BLaER1 (cell line): ENCODE results near the gene ZNF860.

Experiments
- H3K27ac ChIP-seq: shearing (Covaris generic); formaldehyde crosslinking; 2 replicates; pipeline ENCODE4 v1.8.1; 2022
- H3K27me3 ChIP-seq: shearing (Covaris generic); formaldehyde crosslinking; 2 replicates; pipeline ENCODE4 v1.8.1; 2022
- H3K36me3 ChIP-seq: shearing (Covaris generic); formaldehyde crosslinking; 2 replicates; pipeline ENCODE4 v1.8.1; 2022
- H3K4me1 ChIP-seq: shearing (Covaris generic); formaldehyde crosslinking; 2 replicates; pipeline ENCODE4 v1.8.1; 2022
- H3K4me2 ChIP-seq: shearing (Covaris generic); formaldehyde crosslinking; 2 replicates; pipeline ENCODE4 v1.8.1; 2022
- H3K4me3 ChIP-seq: shearing (Covaris generic); formaldehyde crosslinking; 2 replicates; pipeline ENCODE4 v1.8.1; 2022
- H3K9ac ChIP-seq: shearing (Covaris generic); formaldehyde crosslinking; 2 replicates; pipeline ENCODE4 v1.8.1; 2022
- H3K9me3 ChIP-seq: shearing (Covaris generic); formaldehyde crosslinking; 2 replicates; pipeline ENCODE4 v1.8.1; 2022
- H4K20me1 ChIP-seq: shearing (Covaris generic); formaldehyde crosslinking; 2 replicates; pipeline ENCODE4 v1.8.1; 2022
- Cebpa-rat ChIP-seq: shearing (Covaris generic); IDR thresholded peaks from 2 replicates; pipeline ENCODE4 v1.8.1; 2022

Gene ZNF860

DNA sequence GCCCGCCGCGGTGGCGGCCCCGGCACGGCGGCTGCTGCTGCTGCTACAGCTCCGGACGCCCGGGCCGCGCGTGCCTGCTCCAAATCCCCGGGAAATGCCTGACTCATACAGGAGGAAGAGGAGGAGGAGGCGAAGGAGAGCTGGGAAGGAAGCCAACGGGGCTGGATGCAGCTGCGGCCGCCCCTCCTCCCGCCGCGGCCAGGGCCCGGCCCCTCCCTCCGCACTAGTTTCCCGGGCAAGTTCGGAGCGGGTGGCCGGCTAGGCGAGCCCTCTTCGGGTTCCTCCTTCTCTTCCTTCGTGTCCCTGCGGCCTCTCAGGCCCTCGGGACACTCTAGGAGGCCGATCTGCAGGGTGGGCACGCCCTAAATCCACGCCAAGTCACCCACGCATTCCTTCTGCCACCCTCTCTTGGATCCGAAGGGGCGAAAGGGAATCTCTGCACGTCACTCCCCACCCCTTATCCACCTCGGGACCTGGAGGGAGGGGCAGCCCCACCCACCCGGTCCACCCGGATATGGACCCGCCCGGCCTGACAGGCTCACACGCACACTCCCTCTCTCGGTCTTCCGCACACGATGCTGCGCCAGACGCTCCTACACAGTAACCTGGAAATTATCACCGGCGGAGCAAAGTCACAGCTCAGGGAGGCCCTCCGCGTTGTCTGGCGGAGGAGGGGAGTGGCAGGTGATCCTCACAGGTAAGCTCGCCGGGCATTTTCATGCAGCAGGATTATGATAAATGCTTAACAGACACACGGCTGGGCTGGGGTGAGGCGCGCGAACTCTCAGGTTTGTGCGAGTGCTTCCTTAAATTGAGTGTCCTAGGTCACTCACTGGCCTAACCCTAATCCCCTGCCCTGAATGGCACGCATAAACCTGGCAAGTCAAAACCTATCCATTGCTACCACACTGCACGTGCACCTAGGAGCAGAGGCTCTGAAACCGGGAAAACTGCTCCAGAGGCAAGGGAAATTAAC is at the start of gene ZNF860, which contains the start of gene OSBPL10:
ZNF860 (plus strand) TSS at position 545 of the 976 bp plus-strand sequence. CDS start 7,330 bp downstream, outside the sequence.
OSBPL10 (minus strand) TSS at position 57 of the 976 bp plus-strand sequence. CDS start 83 bp downstream, outside the sequence.
- no peak within 1 kb of the TSS for H3K27ac ChIP-seq
- H3K9ac ChIP-seq = peak within 1 kb of the TSS; percentile 69
- no peaks in the 10 kb centered on the region for H3K9me3 ChIP-seq
- TF ChIP-seq Cebpa-rat = no peak
- peaks cover 54% of the 10 kb centered on the region for H3K27me3 ChIP-seq
- H3K4me3 ChIP-seq = peak within 1 kb of the TSS; percentile 76
- H4K20me1 ChIP-seq = no peaks in the 10 kb centered on the region
- peak within 1 kb of the TSS; percentile 99 for H3K4me2 ChIP-seq
- no peaks in the 10 kb centered on the region for H3K36me3 ChIP-seq
- peaks cover 14% of the 10 kb centered on the region; the same call in 1 of the 2 replicates for H3K4me1 ChIP-seq

- Histone ChIP-seq H3K27ac (no peak overlapping the region), H4K20me1 (no peaks in the 10 kb centered on the region), H3K4me2 (no peak overlapping the region), H3K4me3 (no peak overlapping the region), H3K4me1 (peaks cover 8% of the 10 kb centered on the region; the same call in 1 of the 2 replicates), H3K9me3 (no peaks in the 10 kb centered on the region), H3K36me3 (no peaks in the 10 kb centered on the region), H3K27me3 (no peaks in the 10 kb centered on the region), H3K9ac (no peak overlapping the region)
- no peak for TF ChIP-seq Cebpa-rat
Measured at GRCh38 chr3:31932990-31933389, 48.6 kb upstream of the ZNF860 start.

DNA sequence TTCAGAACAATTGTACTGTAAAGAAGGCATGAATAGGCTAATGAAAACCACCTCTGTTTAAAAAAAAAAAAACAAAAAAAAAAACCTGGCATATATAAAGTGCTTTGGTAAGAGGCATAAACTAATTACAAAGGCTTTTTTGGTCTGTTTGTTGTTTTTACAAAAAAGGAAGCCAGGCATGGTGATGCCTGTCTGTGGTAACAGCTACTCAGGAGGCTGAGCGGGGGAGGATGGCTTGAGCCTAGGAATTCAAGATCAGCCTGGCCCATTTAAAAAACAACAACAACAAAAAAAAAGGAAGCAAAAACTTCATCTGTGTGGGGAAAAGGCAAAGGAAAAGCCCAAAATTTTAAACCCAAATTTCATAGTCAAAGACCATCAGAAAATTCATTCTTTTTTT is 47.5 kb upstream of the ZNF860 start:
- TF ChIP-seq Cebpa-rat = no peak
- Histone ChIP-seq H3K9me3 (no peaks in the 10 kb centered on the region), H3K4me1 (peaks cover 8% of the 10 kb centered on the region; the same call in 1 of the 2 replicates), H3K36me3 (no peaks in the 10 kb centered on the region), H3K4me3 (no peak overlapping the region), H3K27me3 (no peaks in the 10 kb centered on the region), H3K4me2 (peak overlapping the region; percentile 14; the same call in 1 of the 2 replicates), H3K27ac (no peak overlapping the region), H3K9ac (no peak overlapping the region), H4K20me1 (no peaks in the 10 kb centered on the region)

GRCh38 chr3:31934866-31935265 is 46.7 kb upstream of the ZNF860 start:
- H3K36me3 ChIP-seq = no peaks in the 10 kb centered on the region
- H3K4me3 ChIP-seq = no peak overlapping the region
- H3K27ac ChIP-seq = no peak overlapping the region
- H3K4me1 ChIP-seq = peaks cover 8% of the 10 kb centered on the region; the same call in 1 of the 2 replicates
- TF ChIP-seq Cebpa-rat = no peak
- H3K9me3 ChIP-seq = no peaks in the 10 kb centered on the region
- H4K20me1 ChIP-seq = no peaks in the 10 kb centered on the region
- no peak overlapping the region for H3K9ac ChIP-seq
- H3K4me2 ChIP-seq = no peak overlapping the region
- H3K27me3 ChIP-seq = no peaks in the 10 kb centered on the region

GRCh38 chr3:31936420-31937060 is 45.0 kb upstream of the ZNF860 start:
- Histone ChIP-seq H3K4me1 (peaks cover 8% of the 10 kb centered on the region; the same call in 1 of the 2 replicates), H3K4me3 (no peak overlapping the region), H3K9me3 (no peaks in the 10 kb centered on the region), H3K27ac (no peak overlapping the region), H3K4me2 (no peak overlapping the region), H3K9ac (no peak overlapping the region), H3K27me3 (no peaks in the 10 kb centered on the region), H4K20me1 (no peaks in the 10 kb centered on the region), H3K36me3 (no peaks in the 10 kb centered on the region)
- no peak for TF ChIP-seq Cebpa-rat

- Histone ChIP-seq H3K27ac (no peak overlapping the region), H3K4me2 (no peak overlapping the region), H4K20me1 (no peaks in the 10 kb centered on the region), H3K9me3 (no peaks in the 10 kb centered on the region), H3K9ac (no peak overlapping the region), H3K4me3 (no peak overlapping the region), H3K36me3 (no peaks in the 10 kb centered on the region), H3K27me3 (no peaks in the 10 kb centered on the region), H3K4me1 (peaks cover 8% of the 10 kb centered on the region; the same call in 1 of the 2 replicates)
- no peak for TF ChIP-seq Cebpa-rat
Measured at GRCh38 chr3:31937225-31937624, 44.3 kb upstream of the ZNF860 start.

DNA sequence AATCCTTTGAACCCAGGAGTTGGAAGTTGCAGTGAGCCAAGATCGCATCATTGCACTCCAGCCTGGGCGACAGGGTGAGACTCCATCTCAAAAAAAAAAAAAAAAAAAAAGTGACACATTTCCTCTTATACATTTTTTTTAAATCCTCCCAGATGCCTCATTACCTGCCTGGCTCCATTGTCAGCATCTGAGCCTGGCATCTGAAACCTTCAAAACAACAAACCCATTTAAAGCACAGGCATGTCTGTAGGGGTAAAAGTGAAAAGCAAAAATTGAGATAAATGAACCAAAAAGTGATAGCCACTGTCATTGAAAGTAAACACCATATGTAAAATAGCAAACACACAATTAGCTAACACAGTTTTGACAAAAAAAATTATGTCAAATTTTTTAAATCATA is 39.1 kb upstream of the ZNF860 start:
- Histone ChIP-seq H3K36me3 (no peaks in the 10 kb centered on the region), H3K9me3 (no peaks in the 10 kb centered on the region), H3K9ac (no peak overlapping the region), H4K20me1 (no peaks in the 10 kb centered on the region), H3K4me2 (no peak overlapping the region), H3K27ac (no peak overlapping the region), H3K4me1 (peaks cover 14% of the 10 kb centered on the region), H3K27me3 (no peaks in the 10 kb centered on the region), H3K4me3 (no peak overlapping the region)
- no peak for TF ChIP-seq Cebpa-rat

GRCh38 chr3:31943041-31943440 is 38.5 kb upstream of the ZNF860 start:
- Histone ChIP-seq H3K4me2 (no peak overlapping the region), H3K4me3 (no peak overlapping the region), H3K36me3 (no peaks in the 10 kb centered on the region), H4K20me1 (no peaks in the 10 kb centered on the region), H3K4me1 (peaks cover 20% of the 10 kb centered on the region), H3K27me3 (no peaks in the 10 kb centered on the region), H3K27ac (no peak overlapping the region), H3K9me3 (no peaks in the 10 kb centered on the region), H3K9ac (no peak overlapping the region)
- TF ChIP-seq Cebpa-rat = no peak

- TF ChIP-seq Cebpa-rat = no peak
- no peak overlapping the region for H3K4me2 ChIP-seq
- H3K36me3 ChIP-seq = no peaks in the 10 kb centered on the region
- no peaks in the 10 kb centered on the region; the same call in 1 of the 2 replicates for H3K9me3 ChIP-seq
- no peaks in the 10 kb centered on the region for H4K20me1 ChIP-seq
- H3K27ac ChIP-seq = no peak overlapping the region
- H3K4me1 ChIP-seq = peaks cover 20% of the 10 kb centered on the region
- no peak overlapping the region for H3K9ac ChIP-seq
- no peak overlapping the region for H3K4me3 ChIP-seq
- no peaks in the 10 kb centered on the region for H3K27me3 ChIP-seq
Measured at GRCh38 chr3:31945738-31946052, 35.9 kb upstream of the ZNF860 start.
